Measurements from ENCODE around the gene SERGEF. TPM values are rescaled to one million over a fixed set of nuclear protein-coding genes. Genes with fewer than 3 reads are reported as not detected.

SERGEF gene
- total and polyA plus RNA-seq, 11 donors, result 11.6 to 55.0 (median 22.1) TPM

GRCh38 chr11:17744151-17744940 lies 268.5 kb downstream of the SERGEF start:
- peak in 2 of 5 donors; percentile 20 to 44 for DNase-seq
- 75 to 79% (median 76%) methylated on average over 10 of the region's 10 CpGs for WGBS, 4 donors
- H3K4me1 ChIP-seq, result no peaks in the 10 kb centered on the region
- H3K36me3 ChIP-seq, result no peaks in the 10 kb centered on the region
- intact Hi-C loops (cut with DNase I), result no loop called here
- TF ChIP-seq POLR2A (IDR thresholded peaks at IDR 0.05) (no peak), CTCF (IDR thresholded peaks at IDR 0.05) (no peak)
- H3K27me3 ChIP-seq, result peaks cover 0 to 12% (median 6%) of the 10 kb centered on the region in 9 donors
- H3K9me3 ChIP-seq, result no peaks in the 10 kb centered on the region
- H3K4me3 ChIP-seq, result no peak overlapping the region
- H3K27ac ChIP-seq, result no peak overlapping the region
- no peak for ATAC-seq

- Histone ChIP-seq H3K9me3 (no peaks in the 10 kb centered on the region), H3K4me3 (no peak overlapping the region), H3K36me3 (no peaks in the 10 kb centered on the region), H3K4me1 (no peaks in the 10 kb centered on the region), H3K27me3 (peaks cover 0 to 18% (median 10%) of the 10 kb centered on the region in 9 donors), H3K27ac (no peak overlapping the region)
- intact Hi-C loops (cut with DNase I), result no loop called here
- DNase-seq, result peak in 2 of 5 donors; percentile 4 to 25
- TF ChIP-seq CTCF (IDR thresholded peaks at IDR 0.05) (no peak), POLR2A (IDR thresholded peaks at IDR 0.05) (no peak)
- ATAC-seq, result no peak
- WGBS, 4 donors, result 61 to 81% (median 76%) methylated on average over 3 to 5 of the region's 5 CpGs
Measured at GRCh38 chr11:17743808-17744119, 269.1 kb downstream of the SERGEF start.

GRCh38 chr11:17743026-17743807 lies 269.6 kb downstream of the SERGEF start:
- H3K27me3 ChIP-seq, result peaks cover 3 to 23% (median 15%) of the 10 kb centered on the region in 9 donors
- ATAC-seq, result no peak
- no peak overlapping the region for H3K4me3 ChIP-seq
- H3K4me1 ChIP-seq, result no peaks in the 10 kb centered on the region
- TF ChIP-seq POLR2A (IDR thresholded peaks at IDR 0.05) (no peak), CTCF (IDR thresholded peaks at IDR 0.05) (no peak)
- 87 to 93% (median 89%) methylated on average over 13 of the region's 13 CpGs for WGBS, 4 donors
- no peaks in the 10 kb centered on the region for H3K9me3 ChIP-seq
- intact Hi-C loops (cut with DNase I), result no loop called here
- no peak overlapping the region for H3K27ac ChIP-seq
- DNase-seq, result peak in 1 of 5 donors; percentile 5
- H3K36me3 ChIP-seq, result no peaks in the 10 kb centered on the region

GRCh38 chr11:17742019-17742418 lies 270.8 kb downstream of the SERGEF start:
- ATAC-seq, result no peak
- H3K36me3 ChIP-seq, result no peaks in the 10 kb centered on the region
- no peak overlapping the region for H3K4me3 ChIP-seq
- H3K4me1 ChIP-seq, result no peaks in the 10 kb centered on the region
- no peak overlapping the region for H3K27ac ChIP-seq
- intact Hi-C loops (cut with DNase I), result no loop called here
- TF ChIP-seq POLR2A (IDR thresholded peaks at IDR 0.05) (no peak), CTCF (IDR thresholded peaks at IDR 0.05) (no peak)
- 69 to 81% (median 77%) methylated on average over 4 to 5 of the region's 5 CpGs for WGBS, 4 donors
- H3K9me3 ChIP-seq, result no peaks in the 10 kb centered on the region
- H3K27me3 ChIP-seq, result peaks cover 11 to 35% (median 27%) of the 10 kb centered on the region in 9 donors
- peak in 1 of 5 donors; percentile 9 for DNase-seq

Data from heart left ventricle (tissue), 16 donors.